Fibroblast of pulmonary artery (primary cell): ENCODE results near the gene BLID.

Experiments used
- DNase-seq: peaks from one replicate; pipeline ENCODE4 v3.0.0-alpha.2; 2010; ENCODE audit warnings: low read depth
- H3K4me3 ChIP-seq: replicated peaks from 2 replicates; pipeline ENCODE4 v1.5.1; 2011; ENCODE audit warnings: low read depth, mild to moderate bottlenecking, control low read depth, low read length, moderate library complexity
- TF ChIP-seq, protein P1 (sequence below): IDR thresholded peaks from 2 replicates; pipeline ENCODE4 v1.5.1; 2011; ENCODE audit warnings: mild to moderate bottlenecking, control low read depth, low read length, inconsistent platforms; ENCODE audit errors: missing control alignments

Gene BLID

DNA sequence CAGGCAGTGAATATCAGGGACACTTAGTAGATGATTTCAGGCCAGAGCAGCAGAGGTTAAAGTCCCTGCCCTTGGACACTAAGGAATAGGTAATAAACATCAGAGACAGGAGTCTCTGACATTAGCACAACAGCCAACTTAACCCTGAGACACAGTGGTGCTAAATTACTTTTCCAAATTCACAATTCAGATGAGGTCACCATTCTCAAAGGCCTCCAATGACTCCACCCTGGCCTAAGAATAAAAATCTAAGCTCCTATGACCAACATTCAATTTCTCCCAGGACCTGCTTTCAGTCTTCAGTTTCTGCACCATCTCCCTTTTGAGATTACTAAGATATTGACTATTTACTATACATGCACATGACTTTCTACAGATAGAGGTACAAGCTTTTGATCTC, 42.0 kb downstream of the BLID start:
- no peak for DNase-seq
- TF ChIP-seq, protein P1, sequence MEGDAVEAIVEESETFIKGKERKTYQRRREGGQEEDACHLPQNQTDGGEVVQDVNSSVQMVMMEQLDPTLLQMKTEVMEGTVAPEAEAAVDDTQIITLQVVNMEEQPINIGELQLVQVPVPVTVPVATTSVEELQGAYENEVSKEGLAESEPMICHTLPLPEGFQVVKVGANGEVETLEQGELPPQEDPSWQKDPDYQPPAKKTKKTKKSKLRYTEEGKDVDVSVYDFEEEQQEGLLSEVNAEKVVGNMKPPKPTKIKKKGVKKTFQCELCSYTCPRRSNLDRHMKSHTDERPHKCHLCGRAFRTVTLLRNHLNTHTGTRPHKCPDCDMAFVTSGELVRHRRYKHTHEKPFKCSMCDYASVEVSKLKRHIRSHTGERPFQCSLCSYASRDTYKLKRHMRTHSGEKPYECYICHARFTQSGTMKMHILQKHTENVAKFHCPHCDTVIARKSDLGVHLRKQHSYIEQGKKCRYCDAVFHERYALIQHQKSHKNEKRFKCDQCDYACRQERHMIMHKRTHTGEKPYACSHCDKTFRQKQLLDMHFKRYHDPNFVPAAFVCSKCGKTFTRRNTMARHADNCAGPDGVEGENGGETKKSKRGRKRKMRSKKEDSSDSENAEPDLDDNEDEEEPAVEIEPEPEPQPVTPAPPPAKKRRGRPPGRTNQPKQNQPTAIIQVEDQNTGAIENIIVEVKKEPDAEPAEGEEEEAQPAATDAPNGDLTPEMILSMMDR = no peak

DNA sequence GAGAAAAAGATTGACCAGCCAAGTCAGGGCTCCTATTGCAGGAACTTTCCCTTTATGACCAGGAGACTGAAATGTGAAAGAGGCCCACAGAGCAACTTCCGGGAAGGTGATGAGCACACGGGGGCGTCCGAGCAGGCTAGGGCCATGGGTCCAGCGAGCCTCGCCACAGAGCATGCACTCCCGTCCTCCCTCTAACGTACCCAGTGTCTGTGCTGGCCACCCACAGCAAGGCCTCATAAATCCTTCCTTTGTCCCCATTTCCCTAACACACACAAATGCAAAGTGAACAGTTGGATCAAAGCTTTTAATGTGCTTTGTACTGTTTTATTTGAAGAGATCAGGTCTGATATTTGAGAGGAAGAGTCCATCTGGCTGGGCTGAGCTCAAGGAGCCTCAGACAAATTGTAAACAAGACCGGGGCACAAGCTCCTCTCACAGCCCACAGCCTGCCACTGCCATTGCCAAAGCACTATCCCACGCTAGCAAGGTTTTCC, 44.3 kb downstream of the BLID start:
- DNase-seq = no peak
- TF ChIP-seq, protein P1 = no peak
- no peak overlapping the region for H3K4me3 ChIP-seq

More for the DNA sequence above, 42.0 kb downstream of the BLID start:
- no peak overlapping the region for H3K4me3 ChIP-seq

DNA sequence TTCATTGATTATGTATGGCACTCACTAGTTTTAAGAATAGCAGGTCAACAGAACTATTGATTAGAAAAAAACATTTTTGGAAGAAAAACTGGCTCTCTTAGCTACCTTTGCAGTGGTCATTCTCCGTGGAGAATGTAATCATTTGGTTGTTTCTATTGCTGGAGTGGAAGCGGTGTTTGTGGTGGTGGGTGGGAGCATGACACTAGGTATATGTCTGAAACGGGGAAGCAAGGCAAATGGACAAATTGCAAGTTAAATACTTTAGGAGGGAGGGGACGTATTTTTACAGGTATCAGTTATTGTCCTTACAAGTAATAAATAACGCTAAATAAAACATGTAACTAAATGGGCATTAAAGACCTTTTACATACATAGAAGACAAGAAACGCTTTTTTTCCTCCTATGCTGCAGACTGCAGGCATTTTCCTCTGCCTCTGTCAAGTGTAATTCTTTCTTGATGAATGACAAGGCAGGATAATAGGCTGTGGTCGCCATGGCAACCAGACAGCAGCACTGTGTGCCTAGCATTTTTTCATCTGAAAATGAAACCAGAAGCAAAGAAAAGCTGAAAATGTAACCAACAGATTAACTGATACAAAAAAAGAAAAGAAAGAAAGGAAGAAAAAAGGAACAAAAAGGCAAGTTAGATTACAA, 46.2 kb downstream of the BLID start:
- H3K4me3 ChIP-seq = no peak overlapping the region
- peak; percentile 87 for DNase-seq
- TF ChIP-seq, protein P1 = no peak

DNA sequence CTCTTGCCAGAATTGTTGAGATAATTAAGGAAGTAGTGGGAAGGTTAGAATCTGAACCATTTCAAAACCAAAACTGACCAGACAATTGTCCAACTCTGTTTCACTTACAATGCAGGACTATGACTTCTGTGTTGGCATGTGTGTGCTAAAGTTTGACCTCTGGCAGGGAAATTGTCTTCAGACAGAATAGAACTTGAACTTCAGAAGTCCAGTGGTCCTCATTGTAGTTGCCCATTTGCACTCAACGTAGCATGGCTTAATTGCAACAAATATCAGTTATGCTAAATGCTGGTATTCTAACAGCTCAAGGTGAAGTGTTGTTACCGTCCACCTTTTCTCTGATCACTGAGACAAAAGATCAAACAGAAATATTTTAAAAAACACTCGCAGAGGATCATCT, 47.2 kb downstream of the BLID start:
- TF ChIP-seq, protein P1 = no peak
- H3K4me3 ChIP-seq = no peak overlapping the region
- DNase-seq = no peak

DNA sequence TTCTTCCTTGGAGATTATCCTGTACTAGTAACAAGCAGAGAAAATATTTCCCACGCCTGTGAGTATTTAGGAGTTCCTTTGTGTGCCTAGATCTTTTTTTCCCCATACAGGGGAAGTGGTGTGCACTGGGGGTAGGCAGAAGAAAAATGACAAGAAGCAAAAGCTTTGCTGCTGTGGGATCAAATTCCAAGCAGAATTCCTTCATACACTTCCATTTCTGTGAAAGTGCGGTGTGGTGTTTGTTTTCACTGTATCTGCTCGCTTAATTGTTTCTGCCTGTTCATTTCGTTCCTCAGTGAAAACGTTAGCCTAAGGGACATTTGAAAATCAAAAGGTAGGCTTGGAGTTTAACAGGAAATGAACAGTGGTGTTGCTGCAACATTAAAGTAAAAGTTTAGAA, 47.9 kb downstream of the BLID start:
- no peak overlapping the region for H3K4me3 ChIP-seq
- TF ChIP-seq, protein P1 = no peak
- DNase-seq = no peak
